Liver (tissue), 9 donors: ENCODE results near the gene TAF9. TPM values are rescaled to one million over a fixed set of nuclear protein-coding genes. Genes with fewer than 3 reads are reported as not detected.

Source experiments
- DNase-seq: peaks from one replicate; pipeline ENCODE4 v3.0.0-alpha.2; 2017; ENCODE audit warnings: low spot score
- H3K27ac ChIP-seq, 2 donors: one replicate each; pipeline ENCODE4 v1.7.0; 2013; ENCODE audit warnings: inconsistent platforms in 2 of 2, low read length in 2 of 2, control low read depth in 1 of 2, low read depth in 1 of 2, mild to moderate bottlenecking in 1 of 2
- H3K27me3 ChIP-seq, 4 donors: one replicate each; pipeline versions ENCODE4 v1.6.1 to v1.7.0; 2013; ENCODE audit warnings: low read length in 3 of 4, inconsistent platforms in 1 of 4, mild to moderate bottlenecking in 1 of 4, moderate library complexity in 1 of 4; ENCODE audit not compliant: control insufficient read depth in 4 of 4, insufficient read depth in 4 of 4
- H3K36me3 ChIP-seq, 4 donors: one replicate each; pipeline versions ENCODE4 v1.6.1 to v1.7.0; 2013; ENCODE audit warnings: low read length in 3 of 4, mild to moderate bottlenecking in 3 of 4, low read depth in 1 of 4, moderate library complexity in 1 of 4; ENCODE audit not compliant: control insufficient read depth in 4 of 4, insufficient read depth in 3 of 4
- H3K4me1 ChIP-seq, 4 donors: one replicate each; pipeline versions ENCODE4 v1.6.1 to v1.7.0; 2013; ENCODE audit warnings: low read length in 3 of 4, mild to moderate bottlenecking in 3 of 4, moderate library complexity in 1 of 4; ENCODE audit not compliant: control insufficient read depth in 4 of 4, insufficient read depth in 4 of 4
- H3K4me3 ChIP-seq, 3 donors: one replicate each; pipeline versions ENCODE4 v1.6.1 to v1.7.0; 2013; ENCODE audit warnings: low read length in 3 of 3, control low read depth in 1 of 3, low read depth in 1 of 3, mild to moderate bottlenecking in 1 of 3
- H3K9ac ChIP-seq, 2 donors: one replicate each; pipeline ENCODE4 v1.7.0; 2013; ENCODE audit warnings: low read length in 2 of 2, mild to moderate bottlenecking in 2 of 2, moderate library complexity in 2 of 2, control low read depth in 1 of 2, low read depth in 1 of 2
- H3K9me3 ChIP-seq, 4 donors: one replicate each; pipeline versions ENCODE4 v1.6.1 to v1.7.0; 2013; ENCODE audit warnings: low read length in 3 of 4; ENCODE audit not compliant: control insufficient read depth in 4 of 4
- ATF3 ChIP-seq: IDR thresholded peaks from 2 replicates; pipeline ENCODE4 v1.6.1; 2016; ENCODE audit warnings: antibody characterized with exemption
- CTCF ChIP-seq: fragments of 150-350 bp; IDR thresholded peaks from 2 replicates; pipeline ENCODE4 v1.5.1; 2017; ENCODE audit warnings: improper control_type of control experiment, low read depth, low read length; ENCODE audit not compliant: missing input control
- FOXA1 ChIP-seq: IDR thresholded peaks from 2 replicates; pipeline ENCODE4 v1.6.1; 2016; ENCODE audit warnings: antibody characterized with exemption
- GABPA ChIP-seq, 2 donors: IDR thresholded peaks in 1 of 2; conservative IDR thresholded peaks in 1 of 2; 2 replicates each; pipeline ENCODE4 v1.6.1; 2016; ENCODE audit warnings: antibody characterized with exemption in 2 of 2, mild to moderate bottlenecking in 1 of 2, moderate library complexity in 1 of 2
- HNF4A ChIP-seq, 2 donors: conservative IDR thresholded peaks; 2 replicates each; pipeline ENCODE4 v1.6.1; 2016; ENCODE audit warnings: antibody characterized with exemption in 2 of 2, mild to moderate bottlenecking in 2 of 2
- HNF4G ChIP-seq: IDR thresholded peaks from 2 replicates; pipeline ENCODE4 v1.6.1; 2016; ENCODE audit warnings: antibody characterized with exemption
- MAX ChIP-seq: IDR thresholded peaks from 2 replicates; pipeline ENCODE4 v1.6.1; 2016; ENCODE audit warnings: antibody characterized with exemption
- NR2F2 ChIP-seq: IDR thresholded peaks from 2 replicates; pipeline ENCODE4 v1.6.1; 2016; ENCODE audit warnings: antibody characterized with exemption
- RAD21 ChIP-seq, 2 donors: IDR thresholded peaks; 2 replicates each; pipeline ENCODE4 v1.6.1; 2016; ENCODE audit warnings: antibody characterized with exemption in 2 of 2, mild to moderate bottlenecking in 2 of 2
- REST ChIP-seq: IDR thresholded peaks from 2 replicates; pipeline ENCODE4 v1.6.1; 2016; ENCODE audit warnings: antibody characterized with exemption, mild to moderate bottlenecking
- RXRA ChIP-seq, 2 donors: IDR thresholded peaks; 2 replicates each; pipeline ENCODE4 v1.6.1; 2017 to 2018; ENCODE audit warnings: antibody characterized with exemption in 2 of 2, mild to moderate bottlenecking in 1 of 2
- SP1 ChIP-seq: IDR thresholded peaks from 2 replicates; pipeline ENCODE4 v1.6.1; 2018; ENCODE audit warnings: antibody characterized with exemption, mild to moderate bottlenecking
- TAF1 ChIP-seq: conservative IDR thresholded peaks from 2 replicates; pipeline ENCODE4 v1.6.1; 2016; ENCODE audit warnings: antibody characterized with exemption, mild to moderate bottlenecking
- YY1 ChIP-seq: IDR thresholded peaks from 2 replicates; pipeline ENCODE4 v1.6.1; 2016; ENCODE audit warnings: antibody characterized with exemption, mild to moderate bottlenecking
- ZBTB33 ChIP-seq: IDR thresholded peaks from 2 replicates; pipeline ENCODE4 v1.6.1; 2016; ENCODE audit warnings: antibody characterized with exemption
- WGBS: extraction: QIAGEN DNeasy Blood & Tissue Kit; methylation state at CpG from one replicate; pipeline ENCODE4 v1.1.7; 2013; 5-methylcytosine and 5-hydroxymethylcytosine counted together
- polyA plus RNA-seq, 2 donors: library from polyadenylated mRNA; stranded (reverse) in 1 of 2; unstranded in 1 of 2; fragments of 200-250 nt in 1 of 2; fragments of >200 nt in 1 of 2; fragmentation: Nextera tagmentation in 1 of 2; extraction: Ambion mirVana in 1 of 2; gene quantifications; one replicate each; pipeline versions ENCODE4 v1.2.1 to v1.2.3, GENCODE V29; 2013 to 2015
- total RNA-seq, 2 donors: library from RNA; depleted of rRNA; stranded (reverse); fragments of >200 nt; gene quantifications; one replicate each; pipeline ENCODE4 v1.2.3, GENCODE V29; 2014
- donor health status: healthy.
- donor health status: healthy.
- donor health status: healthy.
- donor health status: healthy.
- donor health status: healthy.

The TAF9 gene
- total and polyA plus RNA-seq, 4 donors, result 27.3 to 51.5 (median 34.7) TPM

- TF ChIP-seq HNF4A (conservative IDR thresholded peaks at IDR 0.05) (no peak), RXRA (IDR thresholded peaks at IDR 0.05) (no peak), FOXA1 (no peak), TAF1 (no peak), ZBTB33 (no peak), YY1 (no peak)
- H3K4me3 ChIP-seq, result no peak overlapping the region
- H3K27me3 ChIP-seq, result no peaks in the 10 kb centered on the region
- H3K4me1 ChIP-seq, result no peaks in the 10 kb centered on the region
- H3K9me3 ChIP-seq, result no peaks in the 10 kb centered on the region
- peaks cover 6 to 20% (median 12%) of the 10 kb centered on the region in 4 donors for H3K36me3 ChIP-seq
- DNase-seq, result no peak
- 96% methylated on average over 1 of the region's 1 CpG for WGBS
- no peak overlapping the region for H3K9ac ChIP-seq
- H3K27ac ChIP-seq, result no peak overlapping the region
These were observed 8.9 kb downstream of the TAF9 start for GRCh38 chr5:69360442-69360841.

- DNase-seq, result no peak
- Histone ChIP-seq H3K9me3 (no peaks in the 10 kb centered on the region), H3K27ac (no peak overlapping the region), H3K27me3 (no peaks in the 10 kb centered on the region), H3K4me3 (no peak overlapping the region), H3K36me3 (peaks cover 0 to 18% (median 11%) of the 10 kb centered on the region in 4 donors), H3K4me1 (no peaks in the 10 kb centered on the region), H3K9ac (no peak overlapping the region)
- TF ChIP-seq MAX (no peak), HNF4G (no peak), YY1 (no peak), GABPA (IDR thresholded peaks at IDR 0.05 in 1 of 2, conservative IDR thresholded peaks at IDR 0.05 in 1 of 2) (no peak), ATF3 (no peak), RXRA (IDR thresholded peaks at IDR 0.05) (no peak), REST (no peak), FOXA1 (no peak), RAD21 (IDR thresholded peaks at IDR 0.05) (no peak), HNF4A (conservative IDR thresholded peaks at IDR 0.05) (no peak), NR2F2 (no peak)
- WGBS, result 95% methylated on average over 3 of the region's 3 CpGs
These were observed 9.6 kb downstream of the TAF9 start for GRCh38 chr5:69359699-69360098.

- no peak for DNase-seq
- H3K36me3 ChIP-seq, result peaks cover 5 to 29% (median 19%) of the 10 kb centered on the region in 4 donors
- H3K27ac ChIP-seq, result no peak overlapping the region
- H3K27me3 ChIP-seq, result no peaks in the 10 kb centered on the region
- no peaks in the 10 kb centered on the region for H3K4me1 ChIP-seq
- TF ChIP-seq GABPA (IDR thresholded peaks at IDR 0.05 in 1 of 2, conservative IDR thresholded peaks at IDR 0.05 in 1 of 2), result no peak
- TF ChIP-seq CTCF, result no peak
- no peak for TF ChIP-seq ZBTB33
- TF ChIP-seq YY1, result no peak
- no peak for TF ChIP-seq SP1
- H3K9me3 ChIP-seq, result no peaks in the 10 kb centered on the region
- no peak overlapping the region for H3K9ac ChIP-seq
- H3K4me3 ChIP-seq, result no peak overlapping the region
These were observed 18.7 kb downstream of the TAF9 start for GRCh38 chr5:69350664-69351063.
